NOMO-1 (cell line): Measurements from ENCODE around the gene KRT2.

ENCODE experiments used
- DNase-seq, 2 experiments: peaks; one replicate each; lab custom pipeline; 2025; ENCODE audit not compliant: unreplicated experiment in 2 of 2; lab: John Stamatoyannopoulos, UW

KRT2 gene

GRCh38 chr12:52651726-52652261, at the start of gene KRT2:
KRT2 (minus strand) TSS chr12:52652211; CDS start chr12:52652142, 69 bp downstream.
- no peak for DNase-seq

- DNase-seq = no peak
Observed at GRCh38 chr12:52701281-52701680, 49.3 kb upstream of the KRT2 start.

GRCh38 chr12:52699960-52700359, 47.9 kb upstream of the KRT2 start:
- no peak for DNase-seq

GRCh38 chr12:52699373-52699772, 47.4 kb upstream of the KRT2 start:
- DNase-seq = no peak

GRCh38 chr12:52698651-52699340, 46.8 kb upstream of the KRT2 start:
- DNase-seq = no peak

GRCh38 chr12:52697058-52697582, 45.1 kb upstream of the KRT2 start:
- DNase-seq = no peak

- no peak for DNase-seq
Observed at GRCh38 chr12:52696588-52696987, 44.6 kb upstream of the KRT2 start.

- DNase-seq = no peak
Observed at GRCh38 chr12:52695039-52695438, 43.0 kb upstream of the KRT2 start.

- DNase-seq = no peak
Observed at GRCh38 chr12:52694151-52694550, 42.1 kb upstream of the KRT2 start.

GRCh38 chr12:52693261-52693660, 41.2 kb upstream of the KRT2 start:
- no peak for DNase-seq

- no peak for DNase-seq
Observed at GRCh38 chr12:52692254-52692653, 40.2 kb upstream of the KRT2 start.

- no peak for DNase-seq
Observed at GRCh38 chr12:52691841-52692150, 39.8 kb upstream of the KRT2 start.

GRCh38 chr12:52691076-52691840, 39.2 kb upstream of the KRT2 start:
- DNase-seq = no peak

GRCh38 chr12:52690351-52691075, 38.5 kb upstream of the KRT2 start:
- no peak for DNase-seq

- DNase-seq = no peak
Observed at GRCh38 chr12:52689936-52690335, 37.9 kb upstream of the KRT2 start.

- DNase-seq = no peak
Observed at GRCh38 chr12:52689239-52689638, 37.2 kb upstream of the KRT2 start.

- DNase-seq = no peak
Observed at GRCh38 chr12:52688481-52688880, 36.5 kb upstream of the KRT2 start.

GRCh38 chr12:52687497-52688385, 35.7 kb upstream of the KRT2 start:
- no peak for DNase-seq

GRCh38 chr12:52686756-52687487, 34.9 kb upstream of the KRT2 start:
- no peak for DNase-seq

GRCh38 chr12:52686063-52686462, 34.1 kb upstream of the KRT2 start:
- no peak for DNase-seq
